ENCODE data around the gene AGXT. TPM values are rescaled to one million over a fixed set of nuclear protein-coding genes. Genes with fewer than 3 reads are reported as not detected.

AGXT gene
- total and polyA plus RNA-seq, 8 donors, result not detected

GRCh38 chr2:240885566-240885965 lies 16.9 kb downstream of the AGXT start:
- no peak for DNase-seq
- Histone ChIP-seq H3K36me3 (no peaks in the 10 kb centered on the region), H3K4me1 (no peaks in the 10 kb centered on the region), H3K27me3 (no peaks in the 10 kb centered on the region), H3K27ac (no peak overlapping the region), H3K4me3 (no peak overlapping the region), H3K9me3 (no peaks in the 10 kb centered on the region)
- 64 to 77% (median 73%) methylated on average over 1 of the region's 1 CpG for WGBS, 5 donors
- no peak for TF ChIP-seq POLR2AphosphoS5 (IDR thresholded peaks at IDR 0.05)
- no peak for TF ChIP-seq POLR2A (IDR thresholded peaks at IDR 0.05)
- TF ChIP-seq EP300 (IDR thresholded peaks at IDR 0.05), result no peak
- TF ChIP-seq, protein P1, sequence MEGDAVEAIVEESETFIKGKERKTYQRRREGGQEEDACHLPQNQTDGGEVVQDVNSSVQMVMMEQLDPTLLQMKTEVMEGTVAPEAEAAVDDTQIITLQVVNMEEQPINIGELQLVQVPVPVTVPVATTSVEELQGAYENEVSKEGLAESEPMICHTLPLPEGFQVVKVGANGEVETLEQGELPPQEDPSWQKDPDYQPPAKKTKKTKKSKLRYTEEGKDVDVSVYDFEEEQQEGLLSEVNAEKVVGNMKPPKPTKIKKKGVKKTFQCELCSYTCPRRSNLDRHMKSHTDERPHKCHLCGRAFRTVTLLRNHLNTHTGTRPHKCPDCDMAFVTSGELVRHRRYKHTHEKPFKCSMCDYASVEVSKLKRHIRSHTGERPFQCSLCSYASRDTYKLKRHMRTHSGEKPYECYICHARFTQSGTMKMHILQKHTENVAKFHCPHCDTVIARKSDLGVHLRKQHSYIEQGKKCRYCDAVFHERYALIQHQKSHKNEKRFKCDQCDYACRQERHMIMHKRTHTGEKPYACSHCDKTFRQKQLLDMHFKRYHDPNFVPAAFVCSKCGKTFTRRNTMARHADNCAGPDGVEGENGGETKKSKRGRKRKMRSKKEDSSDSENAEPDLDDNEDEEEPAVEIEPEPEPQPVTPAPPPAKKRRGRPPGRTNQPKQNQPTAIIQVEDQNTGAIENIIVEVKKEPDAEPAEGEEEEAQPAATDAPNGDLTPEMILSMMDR (IDR thresholded peaks at IDR 0.05), result no peak
- intact Hi-C loops (cut with DNase I; ENCODE audit: low total_unique reads), result no loop called here

DNA sequence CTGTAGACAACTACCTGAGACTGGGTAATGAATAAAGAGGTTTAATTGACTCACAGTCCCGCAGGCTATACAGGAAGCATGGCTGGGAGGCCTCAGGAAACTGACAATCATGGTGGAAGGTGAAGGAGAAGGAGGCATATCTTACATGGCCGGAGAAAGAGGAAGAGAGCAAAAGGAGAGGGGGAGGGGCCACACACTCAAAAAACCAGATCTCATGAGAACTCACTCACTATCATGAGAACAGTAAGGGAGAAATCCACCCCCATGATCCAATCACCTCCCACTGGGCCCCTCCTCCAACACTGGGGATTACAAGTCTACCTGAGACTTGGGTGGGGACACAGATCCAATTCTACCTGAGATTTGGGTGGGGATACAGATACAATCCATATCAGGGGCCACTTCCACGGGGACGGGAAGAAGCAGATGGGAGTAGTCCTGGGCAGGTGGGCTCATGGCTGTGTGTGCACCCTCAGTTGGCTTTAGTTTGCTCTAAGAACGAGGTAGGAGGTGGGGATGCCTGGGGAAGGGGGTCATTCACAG lies 17.5 kb downstream of the AGXT start:
- no peaks in the 10 kb centered on the region for H3K36me3 ChIP-seq
- no peaks in the 10 kb centered on the region for H3K9me3 ChIP-seq
- DNase-seq, result no peak
- H3K4me3 ChIP-seq, result no peak overlapping the region
- intact Hi-C loops (cut with DNase I; ENCODE audit: low total_unique reads), result no loop called here
- no peaks in the 10 kb centered on the region for H3K27me3 ChIP-seq
- peak overlapping the region in 1 of 5 donors; percentile 16 for H3K27ac ChIP-seq
- WGBS, 5 donors, result 65 to 89% (median 78%) methylated on average over 5 of the region's 5 CpGs
- TF ChIP-seq POLR2AphosphoS5 (IDR thresholded peaks at IDR 0.05), result no peak
- TF ChIP-seq, protein P1 (IDR thresholded peaks at IDR 0.05), result no peak
- no peaks in the 10 kb centered on the region for H3K4me1 ChIP-seq

GRCh38 chr2:240886678-240887609 lies 18.3 kb downstream of the AGXT start:
- 74 to 80% (median 75%) methylated on average over 12 to 18 of the region's 18 CpGs for WGBS, 5 donors
- no peaks in the 10 kb centered on the region for H3K4me1 ChIP-seq
- intact Hi-C loops (cut with DNase I; ENCODE audit: low total_unique reads), result no loop called here
- H3K36me3 ChIP-seq, result no peaks in the 10 kb centered on the region
- no peak overlapping the region for H3K4me3 ChIP-seq
- no peaks in the 10 kb centered on the region for H3K27me3 ChIP-seq
- peak; percentile 5 to 73 for DNase-seq
- no peaks in the 10 kb centered on the region for H3K9me3 ChIP-seq
- H3K27ac ChIP-seq, result no peak overlapping the region
- TF ChIP-seq, protein P1 (IDR thresholded peaks at IDR 0.05), result no peak
- no peak for TF ChIP-seq POLR2A (IDR thresholded peaks at IDR 0.05)
- no peak for TF ChIP-seq POLR2AphosphoS5 (IDR thresholded peaks at IDR 0.05)
- TF ChIP-seq EP300 (IDR thresholded peaks at IDR 0.05), result no peak

- Histone ChIP-seq H3K4me3 (no peak overlapping the region), H3K27ac (no peak overlapping the region), H3K36me3 (no peaks in the 10 kb centered on the region), H3K9me3 (no peaks in the 10 kb centered on the region), H3K4me1 (no peaks in the 10 kb centered on the region), H3K27me3 (no peaks in the 10 kb centered on the region)
- TF ChIP-seq POLR2AphosphoS5 (IDR thresholded peaks at IDR 0.05), result no peak
- TF ChIP-seq, protein P1 (IDR thresholded peaks at IDR 0.05), result no peak
- no peak for TF ChIP-seq EP300 (IDR thresholded peaks at IDR 0.05)
- TF ChIP-seq POLR2A (IDR thresholded peaks at IDR 0.05), result no peak
- intact Hi-C loops (cut with DNase I; ENCODE audit: low total_unique reads), result no loop called here
- no peak for DNase-seq
- 68 to 83% (median 83%) methylated on average over 4 of the region's 4 CpGs for WGBS, 5 donors
These were observed 19.0 kb downstream of the AGXT start for GRCh38 chr2:240887631-240888030.
